Caco-2 (cell line): ENCODE measurements around the gene ADCY10. TPM values are rescaled to one million over a fixed set of nuclear protein-coding genes. Genes with fewer than 3 reads are reported as not detected.
A peak's percentile ranks its signal among the peaks of the same experiment; 100 is the strongest.

Source experiments
- BruUV-seq: library from RNA; stranded (reverse); fragments of 400-500 nt; replicated peaks from 2 replicates; lab custom pipeline; 2021; lab: Mats Ljungman, UMichigan
- CTCF ChIA-PET: fragments of 300-600 bp; sonication (Branson Sonifier 250); formaldehyde crosslinking; loops from one replicate; lab custom pipeline; 2022; ENCODE audit warnings: antibody characterized with exemption; lab: Charles Lee
- POLR2A ChIA-PET: fragments of 300-600 bp; sonication (Branson Sonifier 250); formaldehyde crosslinking; loops from one replicate; lab custom pipeline; 2022; ENCODE audit warnings: antibody characterized with exemption; lab: Charles Lee
- DNase-seq, 2 experiments: peaks; one replicate each; pipeline versions ENCODE4 v3.0.0 to v3.0.0-alpha.2; 2020 to 2022
- H3K27me3 ChIP-seq: replicated peaks from 2 replicates; pipeline ENCODE4 v1.6.0; 2011; ENCODE audit warnings: low read length; ENCODE audit not compliant: control insufficient read depth, insufficient read depth
- H3K36me3 ChIP-seq: 2 replicates; pipeline ENCODE4 v1.5.1; 2011; ENCODE audit warnings: low read length; ENCODE audit not compliant: control insufficient read depth, insufficient read depth
- H3K4me1 ChIP-seq: fragments of 250-450 bp; sonication (Bioruptor Pico); 2 replicates; pipeline ENCODE4 v1.5.1; 2020; ENCODE audit warnings: mild to moderate bottlenecking
- H3K4me3 ChIP-seq: 2 replicates; pipeline ENCODE4 v1.5.1; 2011; ENCODE audit warnings: low read depth, mild to moderate bottlenecking, control low read depth, low read length
- H3K9me3 ChIP-seq: fragments of 250-450 bp; sonication (Bioruptor Pico); 2 replicates; pipeline ENCODE4 v1.5.1; 2020; ENCODE audit warnings: mild to moderate bottlenecking, moderate library complexity
- H3K27ac Mint-ChIP-seq: one replicate; pipeline ENCODE4 v1.8.0; 2022; ENCODE audit warnings: mixed read lengths; ENCODE audit not compliant: unreplicated experiment
- H3K27me3 Mint-ChIP-seq: one replicate; pipeline ENCODE4 v1.8.0; 2022; ENCODE audit warnings: mixed read lengths; ENCODE audit not compliant: insufficient read depth, unreplicated experiment
- H3K36me3 Mint-ChIP-seq: one replicate; pipeline ENCODE4 v1.8.0; 2022; ENCODE audit warnings: mild to moderate bottlenecking, mixed read lengths; ENCODE audit not compliant: insufficient read depth, unreplicated experiment
- H3K4me1 Mint-ChIP-seq: one replicate; pipeline ENCODE4 v1.8.0; 2022; ENCODE audit warnings: low read depth, mixed read lengths; ENCODE audit not compliant: unreplicated experiment
- H3K4me3 Mint-ChIP-seq: one replicate; pipeline ENCODE4 v1.8.0; 2022; ENCODE audit warnings: mild to moderate bottlenecking, moderate library complexity, mixed read lengths; ENCODE audit not compliant: unreplicated experiment
- H3K9me3 Mint-ChIP-seq: one replicate; pipeline ENCODE4 v1.8.0; 2022; ENCODE audit warnings: mixed read lengths; ENCODE audit not compliant: unreplicated experiment
- intact Hi-C: fragments of 100-400 bp; cut with micrococcal nuclease; formaldehyde crosslinking; loops from one replicate; pipeline ENCODE4 v1.10.0; 2022; ENCODE audit not compliant: unreplicated experiment
- total RNA-seq: library from RNA; stranded (reverse); gene quantifications from 2 replicates; pipeline ENCODE4 v1.2.3, GENCODE V29; 2022
- TF ChIP-seq, protein P1 (sequence below), 2 experiments: fragments of 200-600 bp in 1 of 2; IDR thresholded peaks; 1 replicate in 1 of 2; 2 replicates in 1 of 2; pipeline versions ENCODE4 v1.5.1 to v1.8.0; 2011 to 2022; ENCODE audit warnings: antibody characterized with exemption in 1 of 2, control low read depth in 1 of 2, inconsistent platforms in 1 of 2, low read depth in 1 of 2, low read length in 1 of 2, mild to moderate bottlenecking in 1 of 2, moderate library complexity in 1 of 2; ENCODE audit not compliant: insufficient read depth in 1 of 2, severe bottlenecking in 1 of 2, unreplicated experiment in 1 of 2

Gene ADCY10
- total RNA-seq, 1 experiment from 2014 or later, result 1.7 TPM

DNA sequence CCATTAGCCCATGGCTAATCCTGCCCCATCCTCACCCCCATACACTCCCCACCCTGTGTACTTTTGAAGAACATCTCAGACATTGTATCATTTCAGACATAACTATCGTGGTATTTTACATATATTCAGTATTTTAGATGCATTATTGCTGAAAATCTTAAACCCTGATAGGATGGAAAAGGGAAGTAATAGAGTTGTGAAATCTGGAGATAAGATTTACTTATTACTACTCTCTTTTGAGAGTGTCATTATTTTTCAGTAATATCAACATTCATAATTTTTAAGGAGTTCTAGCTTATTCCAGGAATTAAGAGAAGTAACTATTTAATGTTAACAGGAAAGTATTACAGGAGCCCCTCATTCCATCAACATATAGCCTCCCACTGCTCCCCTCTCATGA is 34.4 kb downstream of the ADCY10 start:
- DNase-seq, result no peak
- BruUV-seq, result no TSS peak
- Mint-ChIP-seq H3K27me3 (no peaks in the 10 kb centered on the region), H3K4me1 (no peaks in the 10 kb centered on the region), H3K4me3 (no peak overlapping the region), H3K27ac (no peak overlapping the region), H3K36me3 (peaks cover 5% of the 10 kb centered on the region), H3K9me3 (no peaks in the 10 kb centered on the region)
- no peak overlapping the region for H3K4me3 ChIP-seq
- TF ChIP-seq, protein P1, sequence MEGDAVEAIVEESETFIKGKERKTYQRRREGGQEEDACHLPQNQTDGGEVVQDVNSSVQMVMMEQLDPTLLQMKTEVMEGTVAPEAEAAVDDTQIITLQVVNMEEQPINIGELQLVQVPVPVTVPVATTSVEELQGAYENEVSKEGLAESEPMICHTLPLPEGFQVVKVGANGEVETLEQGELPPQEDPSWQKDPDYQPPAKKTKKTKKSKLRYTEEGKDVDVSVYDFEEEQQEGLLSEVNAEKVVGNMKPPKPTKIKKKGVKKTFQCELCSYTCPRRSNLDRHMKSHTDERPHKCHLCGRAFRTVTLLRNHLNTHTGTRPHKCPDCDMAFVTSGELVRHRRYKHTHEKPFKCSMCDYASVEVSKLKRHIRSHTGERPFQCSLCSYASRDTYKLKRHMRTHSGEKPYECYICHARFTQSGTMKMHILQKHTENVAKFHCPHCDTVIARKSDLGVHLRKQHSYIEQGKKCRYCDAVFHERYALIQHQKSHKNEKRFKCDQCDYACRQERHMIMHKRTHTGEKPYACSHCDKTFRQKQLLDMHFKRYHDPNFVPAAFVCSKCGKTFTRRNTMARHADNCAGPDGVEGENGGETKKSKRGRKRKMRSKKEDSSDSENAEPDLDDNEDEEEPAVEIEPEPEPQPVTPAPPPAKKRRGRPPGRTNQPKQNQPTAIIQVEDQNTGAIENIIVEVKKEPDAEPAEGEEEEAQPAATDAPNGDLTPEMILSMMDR (IDR thresholded peaks at IDR 0.05; ENCODE audit: insufficient read depth in 1 of 2, low read depth in 1 of 2, low read length in 1 of 2, severe bottlenecking in 1 of 2, unreplicated experiment in 1 of 2), result no peak
- no peaks in the 10 kb centered on the region for H3K27me3 ChIP-seq
- no peaks in the 10 kb centered on the region for H3K4me1 ChIP-seq
- intact Hi-C loops, result no loop called here
- no peaks in the 10 kb centered on the region for H3K9me3 ChIP-seq
- no peaks in the 10 kb centered on the region; the same call in 1 of the 2 replicates for H3K36me3 ChIP-seq
- ChIA-PET POLR2A (no interaction called here), CTCF (no interaction called here)

DNA sequence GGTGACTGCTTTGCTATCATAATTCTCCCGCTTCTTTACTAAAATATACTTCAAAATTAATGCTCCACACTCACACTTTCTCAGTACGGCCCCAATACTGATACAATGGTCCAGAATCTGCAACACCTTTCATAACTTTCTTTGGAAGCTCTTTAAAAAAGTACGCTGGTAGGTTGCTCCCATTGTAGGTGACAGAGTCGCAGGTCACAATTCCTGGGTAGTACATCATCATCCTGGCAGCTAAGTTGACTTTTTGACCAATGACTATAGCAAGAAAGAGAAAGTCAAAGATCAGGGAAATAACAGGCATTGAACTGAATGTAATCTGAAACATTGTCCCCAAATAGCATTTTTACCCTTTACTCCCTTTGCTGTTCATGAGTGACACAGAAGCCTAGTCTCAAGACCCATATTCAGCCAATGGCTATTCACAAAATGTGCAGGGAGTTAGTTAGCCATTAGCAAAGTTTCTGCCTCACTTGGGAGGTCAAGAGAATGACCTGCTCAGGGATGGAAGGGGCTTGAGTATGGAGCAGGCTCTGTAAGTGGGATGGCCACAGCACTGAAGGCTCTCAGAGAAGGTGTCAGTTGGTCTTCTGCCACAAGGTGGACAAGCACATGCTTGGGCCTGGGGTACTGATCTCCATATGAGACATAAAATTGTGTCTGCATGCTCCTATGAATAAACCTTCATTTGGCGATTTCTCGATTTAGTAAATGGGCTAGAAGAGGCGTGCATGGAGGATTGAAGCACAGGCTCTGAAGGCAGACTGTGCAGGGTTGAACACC is 35.4 kb downstream of the ADCY10 start:
- Mint-ChIP-seq H3K27me3 (no peaks in the 10 kb centered on the region), H3K9me3 (no peaks in the 10 kb centered on the region), H3K27ac (no peak overlapping the region), H3K4me1 (no peaks in the 10 kb centered on the region), H3K36me3 (no peaks in the 10 kb centered on the region), H3K4me3 (no peak overlapping the region)
- Histone ChIP-seq H3K4me1 (no peaks in the 10 kb centered on the region), H3K9me3 (no peaks in the 10 kb centered on the region), H3K27me3 (no peaks in the 10 kb centered on the region), H3K4me3 (no peak overlapping the region), H3K36me3 (no peaks in the 10 kb centered on the region; the same call in 1 of the 2 replicates)
- POLR2A ChIA-PET, result no interaction called here
- no peak for DNase-seq
- TF ChIP-seq, protein P1 (IDR thresholded peaks at IDR 0.05; ENCODE audit: insufficient read depth in 1 of 2, low read depth in 1 of 2, low read length in 1 of 2, severe bottlenecking in 1 of 2, unreplicated experiment in 1 of 2), result peak in 1 of 2 experiments; percentile 28
- CTCF ChIA-PET, result no interaction called here
- BruUV-seq, result no TSS peak
- intact Hi-C loops, result no loop called here

DNA sequence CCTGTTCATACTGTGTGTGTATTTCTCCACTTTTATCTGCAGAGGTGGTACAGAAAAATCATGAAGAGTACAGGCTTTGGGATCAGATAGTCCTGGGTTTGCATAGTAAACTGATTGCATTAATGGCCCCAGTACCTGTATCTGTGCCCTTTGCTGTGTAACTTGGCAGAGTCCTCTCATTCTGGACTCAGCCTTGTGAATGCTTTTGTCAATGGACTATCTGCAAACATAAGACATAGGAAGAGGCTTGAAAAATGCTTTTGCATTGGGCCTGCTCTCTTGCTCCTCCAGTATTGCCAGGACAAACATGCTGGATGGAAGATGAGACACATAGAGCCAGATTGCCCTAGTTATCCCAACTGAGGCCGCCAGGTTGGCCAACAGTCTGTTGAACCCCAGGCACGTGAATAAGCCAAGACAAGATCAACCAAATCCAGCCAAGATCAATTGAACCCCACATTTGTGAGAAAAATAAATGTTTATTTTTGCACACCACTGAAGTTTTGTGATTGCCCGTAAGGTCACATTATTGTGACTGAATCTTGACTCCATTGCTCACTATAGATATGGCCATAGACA is 37.2 kb downstream of the ADCY10 start:
- CTCF ChIA-PET, result no interaction called here
- no peaks in the 10 kb centered on the region for H3K9me3 Mint-ChIP-seq
- no peak overlapping the region for H3K27ac Mint-ChIP-seq
- no peaks in the 10 kb centered on the region for H3K27me3 Mint-ChIP-seq
- no peaks in the 10 kb centered on the region for H3K27me3 ChIP-seq
- no peaks in the 10 kb centered on the region for H3K4me1 Mint-ChIP-seq
- peaks cover under 1% of the 10 kb centered on the region for H3K4me1 ChIP-seq
- no peaks in the 10 kb centered on the region for H3K36me3 Mint-ChIP-seq
- H3K4me3 ChIP-seq, result no peak overlapping the region
- TF ChIP-seq, protein P1 (IDR thresholded peaks at IDR 0.05; ENCODE audit: insufficient read depth in 1 of 2, low read depth in 1 of 2, low read length in 1 of 2, severe bottlenecking in 1 of 2, unreplicated experiment in 1 of 2), result no peak
- POLR2A ChIA-PET, result no interaction called here
- no TSS peak for BruUV-seq
- intact Hi-C loops, result no loop called here
- no peak overlapping the region for H3K4me3 Mint-ChIP-seq
- no peaks in the 10 kb centered on the region for H3K36me3 ChIP-seq
- no peak for DNase-seq
- H3K9me3 ChIP-seq, result no peaks in the 10 kb centered on the region
